BJ (cell line): ENCODE data around the gene STK24. TPM values are rescaled to one million over a fixed set of nuclear protein-coding genes. Genes with fewer than 3 reads are reported as not detected.

ENCODE experiments used
- CTCF ChIA-PET: fragments of 350-600 bp; formaldehyde crosslinking; extraction: SDS; loops from one replicate; lab custom pipeline; 2021; ENCODE audit warnings: antibody characterized with exemption, inconsistent platforms; lab: Yijun Ruan, JAX
- POLR2A ChIA-PET: fragments of 300-600 bp; sonication (Branson Sonifier 250); formaldehyde crosslinking; extraction: SDS; loops from one replicate; lab custom pipeline; 2021; ENCODE audit warnings: antibody characterized with exemption; lab: Charles Lee
- DNase-seq: peaks from one replicate; pipeline ENCODE4 v3.0.0-alpha.2; 2011; ENCODE audit warnings: low read depth
- H3K27me3 ChIP-seq: 2 replicates; pipeline ENCODE4 v1.6.0; 2011; ENCODE audit warnings: low read length; ENCODE audit not compliant: control insufficient read depth, insufficient read depth
- H3K36me3 ChIP-seq: 2 replicates; pipeline ENCODE4 v1.5.1; 2011; ENCODE audit warnings: low read length; ENCODE audit not compliant: control insufficient read depth, insufficient read depth
- H3K4me3 ChIP-seq: 2 replicates; pipeline ENCODE4 v1.5.1; 2011; ENCODE audit warnings: low read depth, mild to moderate bottlenecking, control low read depth, low read length
- CTCF ChIP-seq: IDR thresholded peaks from 2 replicates; pipeline ENCODE4 v1.5.1; 2011; ENCODE audit warnings: low read depth, mild to moderate bottlenecking, control low read depth, inconsistent platforms, low read length, moderate library complexity; ENCODE audit not compliant: insufficient read depth
- polyA plus RNA-seq: library from polyadenylated mRNA; depleted of rRNA; stranded (reverse); fragments of >200 nt; gene quantifications from 2 replicates; pipeline ENCODE4 v1.2.3, GENCODE V29; 2011

STK24 gene
- polyA plus RNA-seq, 1 experiment, result 32.8 TPM

GRCh38 chr13:98532254-98532653 is 44.7 kb downstream of the STK24 start:
- no peak for TF ChIP-seq CTCF
- ChIA-PET POLR2A (no interaction called here), CTCF (interaction anchor here (1.2 to 1.3 kb wide), 2 partner anchors 13 to 17 kb away, joined by 4 to 5 read pairs; no protein-coding TSS in a partner anchor)
- no peak overlapping the region for H3K4me3 ChIP-seq
- no peaks in the 10 kb centered on the region for H3K36me3 ChIP-seq
- H3K27me3 ChIP-seq, result no peaks in the 10 kb centered on the region
- DNase-seq, result no peak

- no peak for DNase-seq
- ChIA-PET CTCF (interaction anchor here (1.1 kb wide), 1 partner anchor 10 kb away, joined by 8 read pairs; no protein-coding TSS in a partner anchor), POLR2A (no interaction called here)
- Histone ChIP-seq H3K4me3 (no peak overlapping the region), H3K27me3 (no peaks in the 10 kb centered on the region), H3K36me3 (no peaks in the 10 kb centered on the region)
- TF ChIP-seq CTCF, result no peak
These were observed 46.7 kb downstream of the STK24 start for GRCh38 chr13:98530217-98530616.

GRCh38 chr13:98529171-98529570 is 47.7 kb downstream of the STK24 start:
- POLR2A ChIA-PET, result no interaction called here
- no peaks in the 10 kb centered on the region for H3K36me3 ChIP-seq

GRCh38 chr13:98528663-98529064 is 48.2 kb downstream of the STK24 start:
- Histone ChIP-seq H3K4me3 (no peak overlapping the region), H3K27me3 (no peaks in the 10 kb centered on the region), H3K36me3 (no peaks in the 10 kb centered on the region)
- DNase-seq, result no peak
- ChIA-PET POLR2A (no interaction called here), CTCF (interaction anchor here (1.6 kb wide), 1 partner anchor 9 kb away, joined by 5 read pairs; no protein-coding TSS in a partner anchor)
- no peak for TF ChIP-seq CTCF

More at GRCh38 chr13:98529171-98529570, 47.7 kb downstream of the STK24 start:
- no peak for DNase-seq
- no peak for TF ChIP-seq CTCF
- Histone ChIP-seq H3K4me3 (no peak overlapping the region), H3K27me3 (no peaks in the 10 kb centered on the region)
- CTCF ChIA-PET, result interaction anchor here (1.6 kb wide), 1 partner anchor 10 kb away, joined by 5 read pairs; no protein-coding TSS in a partner anchor

- Histone ChIP-seq H3K27me3 (no peaks in the 10 kb centered on the region), H3K36me3 (no peaks in the 10 kb centered on the region), H3K4me3 (no peak overlapping the region)
- ChIA-PET CTCF (no interaction called here), POLR2A (no interaction called here)
- TF ChIP-seq CTCF, result no peak
- DNase-seq, result no peak
These were observed 49.4 kb downstream of the STK24 start for GRCh38 chr13:98527526-98527925.
